Panc1 (cell line): ENCODE results near the gene PRKAB2. TPM values are rescaled to one million over a fixed set of nuclear protein-coding genes. Genes with fewer than 3 reads are reported as not detected.

Experiments used
- ATAC-seq: fragments of 200-7000 bp; cut with Tn5 transposase; 2 replicates; pipeline ENCODE4 v1.9.1; 2020; ENCODE audit warnings: mild to moderate bottlenecking, moderate library complexity
- BruUV-seq: library from RNA; stranded (reverse); fragments of 400-500 nt; replicated peaks from 2 replicates; lab custom pipeline; 2021; lab: Mats Ljungman, UMichigan
- CTCF ChIA-PET: fragments of 300-600 bp; sonication (Branson Sonifier 250); formaldehyde crosslinking; loops from one replicate; lab custom pipeline; 2022; ENCODE audit warnings: antibody characterized with exemption; lab: Charles Lee
- POLR2A ChIA-PET: fragments of 300-600 bp; sonication (Branson Sonifier 250); formaldehyde crosslinking; loops from one replicate; lab custom pipeline; 2022; ENCODE audit warnings: antibody characterized with exemption; lab: Charles Lee
- DNase-seq: peaks from one replicate; pipeline ENCODE4 v3.0.0-alpha.2; 2010; ENCODE audit warnings: low read depth, low spot score
- H3K27ac ChIP-seq: 2 replicates; pipeline ENCODE4 v1.5.1; 2011; ENCODE audit warnings: mild to moderate bottlenecking, low read length, inconsistent platforms
- H3K27me3 ChIP-seq: fragments of 200-500 bp; sonication (Bioruptor generic); 2 replicates; pipeline ENCODE4 v1.6.0; 2014; ENCODE audit warnings: low read length, inconsistent platforms; ENCODE audit not compliant: control insufficient read depth, insufficient read depth
- H3K36me3 ChIP-seq: fragments of 200-500 bp; sonication (Bioruptor generic); 2 replicates; pipeline ENCODE4 v1.5.1; 2014; ENCODE audit warnings: inconsistent platforms, mild to moderate bottlenecking, low read length, moderate library complexity; ENCODE audit not compliant: control insufficient read depth, insufficient read depth
- H3K4me1 ChIP-seq: 2 replicates; pipeline ENCODE4 v1.5.1; 2011; ENCODE audit warnings: inconsistent platforms, mild to moderate bottlenecking, low read length, moderate library complexity; ENCODE audit not compliant: control insufficient read depth, insufficient read depth
- H3K4me3 ChIP-seq, 2 experiments: 2 replicates each; pipeline ENCODE4 v1.5.1; 2011 to 2012; ENCODE audit warnings: low read depth in 2 of 2, low read length in 2 of 2, mild to moderate bottlenecking in 2 of 2, inconsistent platforms in 1 of 2, moderate library complexity in 1 of 2
- H3K9me3 ChIP-seq: fragments of 200-500 bp; sonication (Bioruptor generic); 2 replicates; pipeline ENCODE4 v1.5.1; 2014; ENCODE audit warnings: low read depth, mild to moderate bottlenecking, inconsistent platforms, low read length, moderate library complexity; ENCODE audit not compliant: control insufficient read depth, insufficient read depth
- POLR2AphosphoS5 ChIP-seq: IDR thresholded peaks from 2 replicates; pipeline ENCODE4 v1.6.1; 2012; ENCODE audit warnings: mild to moderate bottlenecking, low read depth, low read length, moderate library complexity
- SIN3A ChIP-seq: IDR thresholded peaks from 2 replicates; pipeline ENCODE4 v1.6.1; 2012; ENCODE audit warnings: low read depth, mild to moderate bottlenecking, low read length, moderate library complexity, borderline replicate concordance; ENCODE audit not compliant: insufficient read depth
- TCF7L2 ChIP-seq: IDR thresholded peaks from 2 replicates; pipeline ENCODE4 v1.6.1; 2011; ENCODE audit warnings: mild to moderate bottlenecking, low read depth, low read length, inconsistent platforms
- in situ Hi-C: cut with HindIII; loops from 2 replicates; pipeline ENCODE4 v1.10.0; 2016; ENCODE audit warnings: low sequenced_read_pairs, low pct_unique_long_range_greater_than_20kb
- intact Hi-C: fragments of 100-400 bp; cut with micrococcal nuclease; formaldehyde crosslinking; loops from one replicate; pipeline ENCODE4 v1.10.0; 2022; ENCODE audit not compliant: unreplicated experiment
- total RNA-seq: library from RNA; stranded (reverse); gene quantifications from one replicate; pipeline ENCODE4 v1.2.1, GENCODE V29; 2021; ENCODE audit not compliant: unreplicated experiment
- TF ChIP-seq, protein P1 (sequence below): fragments of 450-650 bp; IDR thresholded peaks from 2 replicates; pipeline ENCODE4 v1.5.1; 2017; ENCODE audit warnings: mild to moderate bottlenecking
- TF ChIP-seq, protein P2 (sequence below), 2 experiments: IDR thresholded peaks; 2 replicates each; pipeline ENCODE4 v1.6.1; 2011 to 2012; ENCODE audit warnings: low read depth in 2 of 2, control low read depth in 1 of 2, low read length in 1 of 2, mild to moderate bottlenecking in 1 of 2, moderate library complexity in 1 of 2; ENCODE audit not compliant: insufficient read depth in 1 of 2

Gene PRKAB2
- total RNA-seq, 1 experiment from 2014 or later = 6.6 TPM

DNA sequence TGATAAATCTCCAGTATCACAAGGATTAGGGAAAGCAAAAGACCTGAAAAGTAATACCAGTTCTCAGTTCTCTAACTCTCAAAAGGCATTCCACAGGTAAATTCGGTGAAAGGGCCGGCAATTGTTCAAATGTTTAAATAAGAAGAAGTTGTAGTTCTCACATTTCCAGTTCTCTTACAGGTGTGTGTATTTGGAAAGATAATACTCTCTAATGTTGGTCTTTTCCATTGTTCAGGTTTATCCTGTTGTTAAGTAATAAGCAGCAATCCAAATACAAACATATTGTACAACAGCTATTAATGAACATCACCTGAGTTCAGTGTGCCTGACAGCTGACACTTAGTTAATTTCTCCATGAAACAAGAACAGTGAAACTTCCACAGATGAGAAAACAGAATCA, 13.2 kb upstream of the PRKAB2 start:
- BruUV-seq = no TSS peak
- Histone ChIP-seq H3K4me3 (no peak overlapping the region), H3K36me3 (no peaks in the 10 kb centered on the region), H3K4me1 (no peaks in the 10 kb centered on the region), H3K9me3 (no peaks in the 10 kb centered on the region), H3K27me3 (peaks cover 7% of the 10 kb centered on the region; the same call in 1 of the 2 replicates), H3K27ac (no peak overlapping the region)
- intact Hi-C loops = no loop called here
- DNase-seq (no peak), ATAC-seq (no peak)
- TF ChIP-seq, protein P1, sequence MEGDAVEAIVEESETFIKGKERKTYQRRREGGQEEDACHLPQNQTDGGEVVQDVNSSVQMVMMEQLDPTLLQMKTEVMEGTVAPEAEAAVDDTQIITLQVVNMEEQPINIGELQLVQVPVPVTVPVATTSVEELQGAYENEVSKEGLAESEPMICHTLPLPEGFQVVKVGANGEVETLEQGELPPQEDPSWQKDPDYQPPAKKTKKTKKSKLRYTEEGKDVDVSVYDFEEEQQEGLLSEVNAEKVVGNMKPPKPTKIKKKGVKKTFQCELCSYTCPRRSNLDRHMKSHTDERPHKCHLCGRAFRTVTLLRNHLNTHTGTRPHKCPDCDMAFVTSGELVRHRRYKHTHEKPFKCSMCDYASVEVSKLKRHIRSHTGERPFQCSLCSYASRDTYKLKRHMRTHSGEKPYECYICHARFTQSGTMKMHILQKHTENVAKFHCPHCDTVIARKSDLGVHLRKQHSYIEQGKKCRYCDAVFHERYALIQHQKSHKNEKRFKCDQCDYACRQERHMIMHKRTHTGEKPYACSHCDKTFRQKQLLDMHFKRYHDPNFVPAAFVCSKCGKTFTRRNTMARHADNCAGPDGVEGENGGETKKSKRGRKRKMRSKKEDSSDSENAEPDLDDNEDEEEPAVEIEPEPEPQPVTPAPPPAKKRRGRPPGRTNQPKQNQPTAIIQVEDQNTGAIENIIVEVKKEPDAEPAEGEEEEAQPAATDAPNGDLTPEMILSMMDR = no peak
- no peak for TF ChIP-seq SIN3A
- TF ChIP-seq, protein P2, sequence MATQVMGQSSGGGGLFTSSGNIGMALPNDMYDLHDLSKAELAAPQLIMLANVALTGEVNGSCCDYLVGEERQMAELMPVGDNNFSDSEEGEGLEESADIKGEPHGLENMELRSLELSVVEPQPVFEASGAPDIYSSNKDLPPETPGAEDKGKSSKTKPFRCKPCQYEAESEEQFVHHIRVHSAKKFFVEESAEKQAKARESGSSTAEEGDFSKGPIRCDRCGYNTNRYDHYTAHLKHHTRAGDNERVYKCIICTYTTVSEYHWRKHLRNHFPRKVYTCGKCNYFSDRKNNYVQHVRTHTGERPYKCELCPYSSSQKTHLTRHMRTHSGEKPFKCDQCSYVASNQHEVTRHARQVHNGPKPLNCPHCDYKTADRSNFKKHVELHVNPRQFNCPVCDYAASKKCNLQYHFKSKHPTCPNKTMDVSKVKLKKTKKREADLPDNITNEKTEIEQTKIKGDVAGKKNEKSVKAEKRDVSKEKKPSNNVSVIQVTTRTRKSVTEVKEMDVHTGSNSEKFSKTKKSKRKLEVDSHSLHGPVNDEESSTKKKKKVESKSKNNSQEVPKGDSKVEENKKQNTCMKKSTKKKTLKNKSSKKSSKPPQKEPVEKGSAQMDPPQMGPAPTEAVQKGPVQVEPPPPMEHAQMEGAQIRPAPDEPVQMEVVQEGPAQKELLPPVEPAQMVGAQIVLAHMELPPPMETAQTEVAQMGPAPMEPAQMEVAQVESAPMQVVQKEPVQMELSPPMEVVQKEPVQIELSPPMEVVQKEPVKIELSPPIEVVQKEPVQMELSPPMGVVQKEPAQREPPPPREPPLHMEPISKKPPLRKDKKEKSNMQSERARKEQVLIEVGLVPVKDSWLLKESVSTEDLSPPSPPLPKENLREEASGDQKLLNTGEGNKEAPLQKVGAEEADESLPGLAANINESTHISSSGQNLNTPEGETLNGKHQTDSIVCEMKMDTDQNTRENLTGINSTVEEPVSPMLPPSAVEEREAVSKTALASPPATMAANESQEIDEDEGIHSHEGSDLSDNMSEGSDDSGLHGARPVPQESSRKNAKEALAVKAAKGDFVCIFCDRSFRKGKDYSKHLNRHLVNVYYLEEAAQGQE (IDR thresholded peaks at IDR 0.05; ENCODE audit: insufficient read depth in 1 of 2, low read depth in 2 of 2, low read length in 1 of 2) = no peak
- in situ Hi-C loops = no loop called here
- ChIA-PET POLR2A (no interaction called here), CTCF (no interaction called here)

DNA sequence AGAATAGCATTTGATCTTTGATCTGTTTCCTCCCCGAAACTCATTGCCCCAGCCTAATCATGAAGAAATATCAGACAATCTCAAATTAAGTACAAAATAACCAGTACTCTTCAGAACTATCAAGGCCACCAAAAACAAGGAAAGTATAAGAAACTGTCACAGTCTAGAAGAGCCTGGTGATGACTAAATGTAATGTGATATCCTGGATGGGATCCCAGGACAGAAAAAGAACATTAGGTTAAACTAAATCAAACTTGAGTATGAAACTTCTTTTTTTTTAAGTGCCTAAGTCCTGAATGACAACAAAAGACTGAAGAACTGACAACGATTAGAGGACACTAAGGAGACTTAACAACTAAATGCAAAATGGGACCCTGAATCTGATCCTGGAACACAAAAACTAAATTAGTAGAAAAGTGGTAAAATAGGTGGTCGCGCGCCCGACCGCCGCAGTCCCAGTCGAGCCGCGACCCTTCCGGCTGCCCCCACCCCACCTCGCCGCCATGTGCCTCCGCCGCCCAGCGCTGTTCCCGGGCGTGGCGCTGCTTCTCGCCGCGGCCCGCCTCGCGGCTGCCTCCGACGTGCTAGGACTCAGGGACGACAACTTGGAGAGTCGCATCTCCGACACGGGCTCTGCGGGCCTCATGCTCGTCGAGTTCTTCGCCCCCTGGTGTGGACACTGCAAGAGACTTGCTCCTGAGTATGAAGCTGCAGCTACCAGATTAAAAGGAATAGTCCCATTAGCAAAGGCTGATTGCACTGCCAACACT, 5.5 kb upstream of the PRKAB2 start:
- ChIA-PET POLR2A (no interaction called here), CTCF (no interaction called here)
- H3K4me1 ChIP-seq = peaks cover 8% of the 10 kb centered on the region
- no peak overlapping the region for H3K4me3 ChIP-seq
- TF ChIP-seq, protein P1 = no peak
- TF ChIP-seq SIN3A (no peak), POLR2AphosphoS5 (no peak), TCF7L2 (no peak)
- TF ChIP-seq, protein P2 (IDR thresholded peaks at IDR 0.05; ENCODE audit: insufficient read depth in 1 of 2, low read depth in 2 of 2, low read length in 1 of 2) = no peak
- in situ Hi-C loops = no loop called here
- ATAC-seq = no peak
- H3K36me3 ChIP-seq = no peaks in the 10 kb centered on the region; the same call in none of the 2 replicates
- intact Hi-C loops = no loop called here
- BruUV-seq = no TSS peak
- no peaks in the 10 kb centered on the region for H3K27me3 ChIP-seq
- no peak overlapping the region for H3K27ac ChIP-seq
- H3K9me3 ChIP-seq = no peaks in the 10 kb centered on the region
- DNase-seq = no peak
